DOHH2 (cell line): ENCODE measurements around the gene MAL.

Experiments
- H3F3A ChIP-seq: fragments of 200-600 bp; sonication (generic), shearing (Covaris generic); 2 replicates; pipeline ENCODE4 v1.6.0; 2016; ENCODE audit warnings: antibody characterized with exemption, mild to moderate bottlenecking; ENCODE audit not compliant: control insufficient read depth, insufficient read depth
- H3K27ac ChIP-seq: fragments of 200-600 bp; sonication (generic); 2 replicates; pipeline ENCODE4 v1.5.1; 2014; ENCODE audit warnings: low read depth, mild to moderate bottlenecking, low read length, moderate library complexity
- H3K27me3 ChIP-seq: fragments of 200-600 bp; sonication (generic); 2 replicates; pipeline ENCODE4 v1.6.1; 2014; ENCODE audit warnings: mild to moderate bottlenecking, low read length, mixed read lengths; ENCODE audit not compliant: control insufficient read depth
- H3K36me3 ChIP-seq: fragments of 200-600 bp; sonication (generic); 2 replicates; pipeline ENCODE4 v1.6.1; 2014; ENCODE audit warnings: mild to moderate bottlenecking, low read length, moderate library complexity, mixed read lengths; ENCODE audit not compliant: control insufficient read depth
- H3K4me1 ChIP-seq: fragments of 200-600 bp; sonication (generic); 2 replicates; pipeline ENCODE4 v1.6.1; 2014; ENCODE audit warnings: mild to moderate bottlenecking, low read length, mixed read lengths; ENCODE audit not compliant: control insufficient read depth
- H3K4me2 ChIP-seq: fragments of 200-600 bp; sonication (generic); 2 replicates; pipeline ENCODE4 v1.6.0; 2014; ENCODE audit warnings: mild to moderate bottlenecking, low read length, moderate library complexity
- H3K4me3 ChIP-seq: fragments of 200-600 bp; sonication (generic); 2 replicates; pipeline ENCODE4 v1.5.1; 2014; ENCODE audit warnings: mild to moderate bottlenecking, low read length, mixed read lengths
- H3K79me2 ChIP-seq: fragments of 200-600 bp; sonication (generic); 2 replicates; pipeline ENCODE4 v1.6.1; 2014; ENCODE audit warnings: mild to moderate bottlenecking, low read length, mixed read lengths; ENCODE audit not compliant: control insufficient read depth
- H3K9me2 ChIP-seq: fragments of 200-600 bp; sonication (generic); replicated peaks from 2 replicates; pipeline ENCODE4 v1.6.1; 2014; ENCODE audit warnings: mild to moderate bottlenecking, low read length, mixed read lengths; ENCODE audit not compliant: control insufficient read depth
- H3K9me3 ChIP-seq: fragments of 200-600 bp; sonication (generic); 2 replicates; pipeline ENCODE4 v1.6.1; 2014; ENCODE audit warnings: antibody characterized with exemption, low read length, mixed read lengths; ENCODE audit not compliant: control insufficient read depth, insufficient read depth
- H4K20me1 ChIP-seq: fragments of 200-600 bp; sonication (generic); 2 replicates; pipeline ENCODE4 v1.6.0; 2014; ENCODE audit warnings: low read depth, mild to moderate bottlenecking, antibody characterized with exemption, low read length, moderate library complexity; ENCODE audit not compliant: control insufficient read depth, insufficient read depth
- CTCF ChIP-seq: fragments of 200-600 bp; sonication (generic); IDR thresholded peaks from one replicate; pipeline ENCODE4 v1.5.1; 2014; ENCODE audit warnings: antibody characterized with exemption, mild to moderate bottlenecking, low read depth, low read length; ENCODE audit not compliant: poor library complexity, severe bottlenecking
- EZH2phosphoT487 ChIP-seq: fragments of 200-600 bp; sonication (generic); IDR thresholded peaks from 2 replicates; pipeline ENCODE4 v1.6.1; 2017; ENCODE audit warnings: borderline replicate concordance, mild to moderate bottlenecking, antibody characterized with exemption, low read length, moderate library complexity, mixed read lengths

MAL gene

GRCh38 chr2:95047629-95048510 is 22.4 kb downstream of the MAL start:
- peaks cover 15% of the 10 kb centered on the region for H3K27me3 ChIP-seq
- H3K79me2 ChIP-seq, result no peaks in the 10 kb centered on the region
- no peaks in the 10 kb centered on the region for H3K9me3 ChIP-seq
- H3K9me2 ChIP-seq, result no peaks in the 10 kb centered on the region
- H3K27ac ChIP-seq, result no peak overlapping the region
- no peak for TF ChIP-seq CTCF
- no peaks in the 10 kb centered on the region for H3K4me1 ChIP-seq
- H3K36me3 ChIP-seq, result no peaks in the 10 kb centered on the region
- H4K20me1 ChIP-seq, result no peaks in the 10 kb centered on the region
- H3K4me2 ChIP-seq, result no peak overlapping the region
- no peak overlapping the region for H3K4me3 ChIP-seq
- H3F3A ChIP-seq, result no peaks in the 10 kb centered on the region

- Histone ChIP-seq H3F3A (no peaks in the 10 kb centered on the region), H3K4me2 (no peak overlapping the region), H4K20me1 (no peaks in the 10 kb centered on the region), H3K4me1 (no peaks in the 10 kb centered on the region), H3K79me2 (no peaks in the 10 kb centered on the region), H3K9me2 (no peaks in the 10 kb centered on the region), H3K27ac (no peak overlapping the region), H3K27me3 (peaks cover 6% of the 10 kb centered on the region; the same call in 1 of the 2 replicates), H3K36me3 (no peaks in the 10 kb centered on the region), H3K9me3 (no peaks in the 10 kb centered on the region), H3K4me3 (no peak overlapping the region)
- TF ChIP-seq CTCF, result no peak
- TF ChIP-seq EZH2phosphoT487, result no peak
These were observed 23.5 kb downstream of the MAL start for GRCh38 chr2:95048825-95049682.

- Histone ChIP-seq H3K4me2 (no peak overlapping the region), H3K9me2 (no peaks in the 10 kb centered on the region), H3F3A (no peaks in the 10 kb centered on the region), H3K79me2 (no peaks in the 10 kb centered on the region), H3K4me1 (no peaks in the 10 kb centered on the region), H3K27me3 (peaks cover 9% of the 10 kb centered on the region; the same call in 1 of the 2 replicates), H3K27ac (no peak overlapping the region), H3K4me3 (no peak overlapping the region), H4K20me1 (no peaks in the 10 kb centered on the region), H3K36me3 (no peaks in the 10 kb centered on the region), H3K9me3 (no peaks in the 10 kb centered on the region)
- TF ChIP-seq CTCF, result no peak
- no peak for TF ChIP-seq EZH2phosphoT487
These were observed 24.1 kb downstream of the MAL start for GRCh38 chr2:95049683-95049955.
